GM12878 (cell line): Measurements from ENCODE around the gene EFHD1. TPM values are rescaled to one million over a fixed set of nuclear protein-coding genes. Genes with fewer than 3 reads are reported as not detected.

Experiments used
- ATAC-seq: fragments of 200-7000 bp; cut with Tn5 transposase; 3 replicates; pipeline ENCODE4 v1.9.1; 2020; ENCODE audit warnings: mild to moderate bottlenecking, moderate library complexity
- BruUV-seq: library from RNA; stranded (reverse); fragments of 400-500 nt; replicated peaks from 2 replicates; lab custom pipeline; 2021; lab: Mats Ljungman, UMichigan
- CTCF ChIA-PET: fragments of 300-600 bp; sonication (Branson Sonifier 250); formaldehyde crosslinking; extraction: SDS; loops from one replicate; lab custom pipeline; 2021; ENCODE audit warnings: inconsistent platforms; lab: Yijun Ruan, JAX
- POLR2A ChIA-PET: fragments of 350-600 bp; formaldehyde crosslinking; extraction: SDS; loops from one replicate; lab custom pipeline; 2021; ENCODE audit warnings: inconsistent platforms; lab: Charles Lee
- RAD21 ChIA-PET: fragments of 300-600 bp; sonication (Branson Sonifier 250); formaldehyde crosslinking; loops from one replicate; lab custom pipeline; 2023; ENCODE audit warnings: antibody characterized with exemption; ENCODE audit not compliant: unreplicated experiment; lab: Charles Lee
- SMC1A ChIA-PET: fragments of 300-600 bp; sonication (Branson Sonifier 250); formaldehyde crosslinking; loops from one replicate; lab custom pipeline; 2023; ENCODE audit not compliant: unreplicated experiment, uncharacterized antibody; lab: Charles Lee
- DNase-seq: peaks from one replicate; pipeline ENCODE4 v3.0.0-alpha.2; 2011; ENCODE audit warnings: low read depth, low spot score
- FAIRE-seq: peaks from 3 replicates; lab custom pipeline; 2011; peaks lifted over from hg19 to GRCh38; lab: Jason Lieb, UNC
- H2AFZ ChIP-seq: 2 replicates; pipeline ENCODE4 v1.6.0; 2011; ENCODE audit warnings: low read depth, low read length, control low read depth; ENCODE audit not compliant: control insufficient read depth
- H3K27ac ChIP-seq: 2 replicates; pipeline ENCODE4 v1.5.1; 2011; ENCODE audit warnings: control low read depth; ENCODE audit not compliant: control insufficient read depth, insufficient read depth
- H3K27me3 ChIP-seq, 2 experiments: replicated peaks in 1 of 2; 2 replicates each; pipeline versions ENCODE4 v1.6.0 to v1.6.1; 2011; ENCODE audit warnings: low read length in 1 of 2; ENCODE audit not compliant: control insufficient read depth in 2 of 2, insufficient read depth in 2 of 2
- H3K36me3 ChIP-seq, 2 experiments: 2 replicates each; pipeline ENCODE4 v1.5.1; 2011; ENCODE audit warnings: low read length in 1 of 2; ENCODE audit not compliant: control insufficient read depth in 2 of 2, insufficient read depth in 2 of 2
- H3K4me1 ChIP-seq: 2 replicates; pipeline ENCODE4 v1.6.1; 2011; ENCODE audit warnings: mild to moderate bottlenecking, low read length, moderate library complexity, mixed read lengths; ENCODE audit not compliant: control insufficient read depth, insufficient read depth
- H3K4me2 ChIP-seq: 2 replicates; pipeline ENCODE4 v1.6.0; 2011; ENCODE audit warnings: control low read depth; ENCODE audit not compliant: control insufficient read depth, insufficient read depth
- H3K4me3 ChIP-seq: fragments of 200-600 bp; sonication (generic); 2 replicates; pipeline ENCODE4 v1.5.1; 2016
- H3K79me2 ChIP-seq: 2 replicates; pipeline ENCODE4 v1.6.0; 2011; ENCODE audit warnings: low read length; ENCODE audit not compliant: control insufficient read depth, insufficient read depth
- H3K9ac ChIP-seq: 2 replicates; pipeline ENCODE4 v1.8.0; 2011; ENCODE audit warnings: low read length, control low read depth, mixed read lengths; ENCODE audit not compliant: control insufficient read depth, insufficient read depth
- H3K9me3 ChIP-seq: replicated peaks from 3 replicates; pipeline ENCODE4 v1.5.1; 2011; ENCODE audit warnings: mild to moderate bottlenecking, low read length; ENCODE audit not compliant: control insufficient read depth, insufficient read depth
- H4K20me1 ChIP-seq: 2 replicates; pipeline ENCODE4 v1.6.0; 2011; ENCODE audit not compliant: control insufficient read depth, insufficient read depth
- ATF3 ChIP-seq: IDR thresholded peaks from 2 replicates; pipeline ENCODE4 v1.6.1; 2011; ENCODE audit warnings: low read depth, mild to moderate bottlenecking, low read length, moderate library complexity, borderline replicate concordance; ENCODE audit errors: extremely low read depth
- HDAC2 ChIP-seq: fragments of 200-600 bp; sonication (generic); IDR thresholded peaks from 2 replicates; pipeline ENCODE4 v1.6.1; 2017
- MTA3 ChIP-seq: IDR thresholded peaks from 2 replicates; pipeline ENCODE4 v1.6.1; 2012; ENCODE audit warnings: low read length, inconsistent platforms, borderline replicate concordance
- NFYB ChIP-seq: IDR thresholded peaks from 2 replicates; pipeline ENCODE4 v1.6.1; 2011; ENCODE audit warnings: low read depth, mild to moderate bottlenecking, low read length, improper control_type of control experiment, moderate library complexity; ENCODE audit not compliant: insufficient read depth
- PAX5 ChIP-seq: IDR thresholded peaks from 2 replicates; pipeline ENCODE4 v1.6.1; 2011; ENCODE audit warnings: low read depth, low read length, borderline replicate concordance
- SKIL ChIP-seq: fragments of 450-650 bp; IDR thresholded peaks from 2 replicates; pipeline ENCODE4 v1.6.1; 2017; ENCODE audit warnings: mild to moderate bottlenecking, low read depth, inconsistent platforms; ENCODE audit not compliant: poor library complexity, severe bottlenecking
- USF1 ChIP-seq: IDR thresholded peaks from 2 replicates; pipeline ENCODE4 v1.6.1; 2011; ENCODE audit warnings: borderline replicate concordance, low read depth, mild to moderate bottlenecking, moderate library complexity, mixed read lengths, low read length; ENCODE audit not compliant: insufficient read depth; ENCODE audit errors: extremely low read length
- WGBS: methylation state at CpG from one replicate; pipeline ENCODE4 v1.1.6; 2016; ENCODE audit warnings: low lambda C conversion rate; ENCODE audit not compliant: insufficient replicate concordance, insufficient coverage; ENCODE audit errors: missing lambda C conversion rate; 5-methylcytosine and 5-hydroxymethylcytosine counted together
- in situ Hi-C: fragments of 300-500 bp; cut with MboI; formaldehyde crosslinking; loops from 9 replicates; pipeline ENCODE4 v1.14.3; 2018; ENCODE audit warnings: mixed read lengths
- intact Hi-C: fragments of 100-400 bp; cut with micrococcal nuclease; formaldehyde crosslinking; loops from one replicate; pipeline ENCODE4 v1.14.2; 2022; ENCODE audit not compliant: unreplicated experiment
- polyA plus RNA-seq, 11 experiments: library from polyadenylated mRNA; depleted of rRNA in 4 of 11; unstranded in 6 of 11; stranded (reverse) in 5 of 11; fragments of >200 nt; fragmentation: Nextera tagmentation in 4 of 11; fragmentation: Illumina TruSeq in 1 of 11; extraction: Ambion mirVana in 4 of 11; extraction: Trizol in 1 of 11; gene quantifications; 1 replicate in 1 of 11; 2 replicates in 10 of 11; pipeline versions ENCODE4 v1.2.1 to v1.2.3, GENCODE V29; 2011 to 2016; ENCODE audit warnings: inconsistent platforms in 2 of 11, missing spikeins in 2 of 11, low read depth in 1 of 11
- total RNA-seq, 4 experiments: library from RNA; depleted of rRNA in 3 of 4; stranded (reverse); fragments of >200 nt in 3 of 4; fragmentation: Illumina TruSeq in 1 of 4; extraction: Trizol in 1 of 4; gene quantifications; 2 replicates each; pipeline versions ENCODE4 v1.2.1 to v1.2.3, GENCODE V29; 2013 to 2021

EFHD1 gene
- total and polyA plus RNA-seq, 10 of the 15 experiments (the other 5 are each of a cell fraction or from before 2014, with no cell fraction given), result 0.07 TPM; not detected in 9

- intact Hi-C loops (no loop called here), in situ Hi-C loops (no loop called here)
- Histone ChIP-seq H3K4me1 (no peaks in the 10 kb centered on the region), H3K9me3 (no peaks in the 10 kb centered on the region), H3K4me3 (no peak overlapping the region), H2AFZ (no peak overlapping the region), H4K20me1 (no peaks in the 10 kb centered on the region), H3K36me3 (no peaks in the 10 kb centered on the region), H3K4me2 (no peak overlapping the region), H3K9ac (no peak overlapping the region), H3K27ac (no peak overlapping the region), H3K79me2 (no peaks in the 10 kb centered on the region), H3K27me3 (no peaks in the 10 kb centered on the region; a peak in 1 of 4 replicates)
- no TSS peak for BruUV-seq
- DNase-seq (no peak), FAIRE-seq (no peak), ATAC-seq (no peak)
- TF ChIP-seq ATF3, result no peak
- no peak for TF ChIP-seq HDAC2
- TF ChIP-seq PAX5, result no peak
- TF ChIP-seq USF1, result no peak
- TF ChIP-seq SKIL, result no peak
- no peak for TF ChIP-seq MTA3
- no peak for TF ChIP-seq NFYB
- ChIA-PET RAD21 (no interaction called here), POLR2A (no interaction called here), SMC1A (no interaction called here), CTCF (no interaction called here)
- 7% methylated on average over 8 of the region's 8 CpGs for WGBS
These were observed 10.5 kb downstream of the EFHD1 start for GRCh38 chr2:232643813-232644347.
